Measurements from ENCODE around the gene ARHGAP6. TPM values are rescaled to one million over a fixed set of nuclear protein-coding genes. Genes with fewer than 3 reads are reported as not detected.

The ARHGAP6 gene
- total and polyA plus RNA-seq, 2 experiments from 2014 or later, result 0.26 to 0.59 TPM

DNA sequence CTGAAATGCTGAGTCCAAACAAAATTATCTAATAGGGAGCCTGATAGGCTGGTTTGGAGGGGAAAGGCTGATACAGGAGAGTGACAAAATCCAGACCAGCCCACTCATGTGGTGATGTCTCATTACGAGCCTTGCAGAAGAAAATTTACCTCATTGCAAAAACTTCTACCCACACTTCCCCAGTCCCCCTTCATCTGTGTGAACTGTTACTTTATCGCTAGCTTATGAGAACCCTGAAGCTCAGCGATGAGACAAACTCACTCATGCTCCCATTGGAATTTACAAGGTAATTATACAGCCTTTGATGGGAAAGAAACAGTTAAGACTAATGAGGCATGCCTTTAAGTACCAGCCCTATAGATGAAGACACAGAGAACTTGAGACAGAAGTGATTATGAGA lies 76.1 kb downstream of the ARHGAP6 start:
- no peaks in the 10 kb centered on the region for H3F3A ChIP-seq (replicated peaks; ENCODE audit: low read depth)
- H2AFZ ChIP-seq, result no peak overlapping the region
- no peaks in the 10 kb centered on the region for H3K9me2 ChIP-seq (ENCODE audit: insufficient read depth)
- H4K20me1 ChIP-seq (replicated peaks; ENCODE audit: insufficient read depth), result no peaks in the 10 kb centered on the region
- peaks cover 3% of the 10 kb centered on the region; the same call in 2 of the 3 replicates for H3K4me1 Mint-ChIP-seq
- H3K4me2 ChIP-seq, result no peak overlapping the region
- no peaks in the 10 kb centered on the region for H3K4me1 ChIP-seq (ENCODE audit: insufficient read depth)
- H3K27ac ChIP-seq (ENCODE audit: low read depth), result no peak overlapping the region
- ATAC-seq (no peak), DNase-seq (ENCODE audit: low spot score) (no peak)
- no peaks in the 10 kb centered on the region for H3K27me3 ChIP-seq (ENCODE audit: insufficient read depth)
- no peak overlapping the region for H3K4me3 Mint-ChIP-seq
- no peaks in the 10 kb centered on the region for H3K36me3 ChIP-seq (ENCODE audit: insufficient read depth)
- no peak overlapping the region for H3K27ac Mint-ChIP-seq
- H3K27me3 Mint-ChIP-seq (ENCODE audit: insufficient read depth, low read depth, poor library complexity), result no peaks in the 10 kb centered on the region
- no peaks in the 10 kb centered on the region for H3K79me2 ChIP-seq (replicated peaks; ENCODE audit: insufficient read depth)
- H3K36me3 Mint-ChIP-seq (ENCODE audit: low read depth), result no peaks in the 10 kb centered on the region
- TF ChIP-seq, protein P1, sequence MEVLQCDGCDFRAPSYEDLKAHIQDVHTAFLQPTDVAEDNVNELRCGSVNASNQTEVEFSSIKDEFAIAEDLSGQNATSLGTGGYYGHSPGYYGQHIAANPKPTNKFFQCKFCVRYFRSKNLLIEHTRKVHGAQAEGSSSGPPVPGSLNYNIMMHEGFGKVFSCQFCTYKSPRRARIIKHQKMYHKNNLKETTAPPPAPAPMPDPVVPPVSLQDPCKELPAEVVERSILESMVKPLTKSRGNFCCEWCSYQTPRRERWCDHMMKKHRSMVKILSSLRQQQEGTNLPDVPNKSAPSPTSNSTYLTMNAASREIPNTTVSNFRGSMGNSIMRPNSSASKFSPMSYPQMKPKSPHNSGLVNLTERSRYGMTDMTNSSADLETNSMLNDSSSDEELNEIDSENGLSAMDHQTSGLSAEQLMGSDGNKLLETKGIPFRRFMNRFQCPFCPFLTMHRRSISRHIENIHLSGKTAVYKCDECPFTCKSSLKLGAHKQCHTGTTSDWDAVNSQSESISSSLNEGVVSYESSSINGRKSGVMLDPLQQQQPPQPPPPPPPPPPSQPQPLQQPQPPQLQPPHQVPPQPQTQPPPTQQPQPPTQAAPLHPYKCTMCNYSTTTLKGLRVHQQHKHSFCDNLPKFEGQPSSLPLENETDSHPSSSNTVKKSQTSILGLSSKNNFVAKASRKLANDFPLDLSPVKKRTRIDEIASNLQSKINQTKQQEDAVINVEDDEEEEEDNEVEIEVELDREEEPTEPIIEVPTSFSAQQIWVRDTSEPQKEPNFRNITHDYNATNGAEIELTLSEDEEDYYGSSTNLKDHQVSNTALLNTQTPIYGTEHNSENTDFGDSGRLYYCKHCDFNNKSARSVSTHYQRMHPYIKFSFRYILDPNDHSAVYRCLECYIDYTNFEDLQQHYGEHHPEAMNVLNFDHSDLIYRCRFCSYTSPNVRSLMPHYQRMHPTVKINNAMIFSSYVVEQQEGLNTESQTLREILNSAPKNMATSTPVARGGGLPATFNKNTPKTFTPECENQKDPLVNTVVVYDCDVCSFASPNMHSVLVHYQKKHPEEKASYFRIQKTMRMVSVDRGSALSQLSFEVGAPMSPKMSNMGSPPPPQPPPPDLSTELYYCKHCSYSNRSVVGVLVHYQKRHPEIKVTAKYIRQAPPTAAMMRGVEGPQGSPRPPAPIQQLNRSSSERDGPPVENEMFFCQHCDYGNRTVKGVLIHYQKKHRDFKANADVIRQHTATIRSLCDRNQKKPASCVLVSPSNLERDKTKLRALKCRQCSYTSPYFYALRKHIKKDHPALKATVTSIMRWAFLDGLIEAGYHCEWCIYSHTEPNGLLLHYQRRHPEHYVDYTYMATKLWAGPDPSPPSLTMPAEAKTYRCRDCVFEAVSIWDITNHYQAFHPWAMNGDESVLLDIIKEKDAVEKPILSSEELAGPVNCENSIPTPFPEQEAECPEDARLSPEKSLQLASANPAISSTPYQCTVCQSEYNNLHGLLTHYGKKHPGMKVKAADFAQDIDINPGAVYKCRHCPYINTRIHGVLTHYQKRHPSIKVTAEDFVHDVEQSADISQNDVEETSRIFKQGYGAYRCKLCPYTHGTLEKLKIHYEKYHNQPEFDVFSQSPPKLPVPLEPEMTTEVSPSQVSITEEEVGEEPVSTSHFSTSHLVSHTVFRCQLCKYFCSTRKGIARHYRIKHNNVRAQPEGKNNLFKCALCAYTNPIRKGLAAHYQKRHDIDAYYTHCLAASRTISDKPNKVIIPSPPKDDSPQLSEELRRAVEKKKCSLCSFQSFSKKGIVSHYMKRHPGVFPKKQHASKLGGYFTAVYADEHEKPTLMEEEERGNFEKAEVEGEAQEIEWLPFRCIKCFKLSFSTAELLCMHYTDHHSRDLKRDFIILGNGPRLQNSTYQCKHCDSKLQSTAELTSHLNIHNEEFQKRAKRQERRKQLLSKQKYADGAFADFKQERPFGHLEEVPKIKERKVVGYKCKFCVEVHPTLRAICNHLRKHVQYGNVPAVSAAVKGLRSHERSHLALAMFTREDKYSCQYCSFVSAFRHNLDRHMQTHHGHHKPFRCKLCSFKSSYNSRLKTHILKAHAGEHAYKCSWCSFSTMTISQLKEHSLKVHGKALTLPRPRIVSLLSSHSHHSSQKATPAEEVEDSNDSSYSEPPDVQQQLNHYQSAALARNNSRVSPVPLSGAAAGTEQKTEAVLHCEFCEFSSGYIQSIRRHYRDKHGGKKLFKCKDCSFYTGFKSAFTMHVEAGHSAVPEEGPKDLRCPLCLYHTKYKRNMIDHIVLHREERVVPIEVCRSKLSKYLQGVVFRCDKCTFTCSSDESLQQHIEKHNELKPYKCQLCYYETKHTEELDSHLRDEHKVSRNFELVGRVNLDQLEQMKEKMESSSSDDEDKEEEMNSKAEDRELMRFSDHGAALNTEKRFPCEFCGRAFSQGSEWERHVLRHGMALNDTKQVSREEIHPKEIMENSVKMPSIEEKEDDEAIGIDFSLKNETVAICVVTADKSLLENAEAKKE (CRISPR knock-in tag; IDR thresholded peaks at IDR 0.05), result no peak
- TF ChIP-seq JUNB (IDR thresholded peaks at IDR 0.05; ENCODE audit: unreplicated experiment), result no peak
- no peak for TF ChIP-seq EZH2phosphoT487 (IDR thresholded peaks at IDR 0.05; ENCODE audit: unreplicated experiment)
- TF ChIP-seq ZNF331 (CRISPR knock-in tag; IDR thresholded peaks at IDR 0.05; ENCODE audit: low read depth), result no peak
- TF ChIP-seq CREB1 (CRISPR knock-in tag; IDR thresholded peaks at IDR 0.05; ENCODE audit: low read depth), result no peak
- no peak for TF ChIP-seq POLR2AphosphoS5 (IDR thresholded peaks at IDR 0.05; ENCODE audit: low read depth)
- no peak for TF ChIP-seq STAT1 (IDR thresholded peaks at IDR 0.05; ENCODE audit: unreplicated experiment)
- TF ChIP-seq ZNF114 (CRISPR knock-in tag; IDR thresholded peaks at IDR 0.05), result no peak
- TF ChIP-seq EZH2 (IDR thresholded peaks at IDR 0.05; ENCODE audit: low read depth, unreplicated experiment), result no peak
- TF ChIP-seq, protein P2, sequence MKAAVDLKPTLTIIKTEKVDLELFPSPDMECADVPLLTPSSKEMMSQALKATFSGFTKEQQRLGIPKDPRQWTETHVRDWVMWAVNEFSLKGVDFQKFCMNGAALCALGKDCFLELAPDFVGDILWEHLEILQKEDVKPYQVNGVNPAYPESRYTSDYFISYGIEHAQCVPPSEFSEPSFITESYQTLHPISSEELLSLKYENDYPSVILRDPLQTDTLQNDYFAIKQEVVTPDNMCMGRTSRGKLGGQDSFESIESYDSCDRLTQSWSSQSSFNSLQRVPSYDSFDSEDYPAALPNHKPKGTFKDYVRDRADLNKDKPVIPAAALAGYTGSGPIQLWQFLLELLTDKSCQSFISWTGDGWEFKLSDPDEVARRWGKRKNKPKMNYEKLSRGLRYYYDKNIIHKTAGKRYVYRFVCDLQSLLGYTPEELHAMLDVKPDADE (IDR thresholded peaks at IDR 0.05), result no peak
- no peak for TF ChIP-seq NANOG (IDR thresholded peaks at IDR 0.05; ENCODE audit: borderline replicate concordance)
- TF ChIP-seq, protein P3, sequence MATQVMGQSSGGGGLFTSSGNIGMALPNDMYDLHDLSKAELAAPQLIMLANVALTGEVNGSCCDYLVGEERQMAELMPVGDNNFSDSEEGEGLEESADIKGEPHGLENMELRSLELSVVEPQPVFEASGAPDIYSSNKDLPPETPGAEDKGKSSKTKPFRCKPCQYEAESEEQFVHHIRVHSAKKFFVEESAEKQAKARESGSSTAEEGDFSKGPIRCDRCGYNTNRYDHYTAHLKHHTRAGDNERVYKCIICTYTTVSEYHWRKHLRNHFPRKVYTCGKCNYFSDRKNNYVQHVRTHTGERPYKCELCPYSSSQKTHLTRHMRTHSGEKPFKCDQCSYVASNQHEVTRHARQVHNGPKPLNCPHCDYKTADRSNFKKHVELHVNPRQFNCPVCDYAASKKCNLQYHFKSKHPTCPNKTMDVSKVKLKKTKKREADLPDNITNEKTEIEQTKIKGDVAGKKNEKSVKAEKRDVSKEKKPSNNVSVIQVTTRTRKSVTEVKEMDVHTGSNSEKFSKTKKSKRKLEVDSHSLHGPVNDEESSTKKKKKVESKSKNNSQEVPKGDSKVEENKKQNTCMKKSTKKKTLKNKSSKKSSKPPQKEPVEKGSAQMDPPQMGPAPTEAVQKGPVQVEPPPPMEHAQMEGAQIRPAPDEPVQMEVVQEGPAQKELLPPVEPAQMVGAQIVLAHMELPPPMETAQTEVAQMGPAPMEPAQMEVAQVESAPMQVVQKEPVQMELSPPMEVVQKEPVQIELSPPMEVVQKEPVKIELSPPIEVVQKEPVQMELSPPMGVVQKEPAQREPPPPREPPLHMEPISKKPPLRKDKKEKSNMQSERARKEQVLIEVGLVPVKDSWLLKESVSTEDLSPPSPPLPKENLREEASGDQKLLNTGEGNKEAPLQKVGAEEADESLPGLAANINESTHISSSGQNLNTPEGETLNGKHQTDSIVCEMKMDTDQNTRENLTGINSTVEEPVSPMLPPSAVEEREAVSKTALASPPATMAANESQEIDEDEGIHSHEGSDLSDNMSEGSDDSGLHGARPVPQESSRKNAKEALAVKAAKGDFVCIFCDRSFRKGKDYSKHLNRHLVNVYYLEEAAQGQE (IDR thresholded peaks at IDR 0.05; ENCODE audit: unreplicated experiment), result no peak
- TF ChIP-seq, protein P4, sequence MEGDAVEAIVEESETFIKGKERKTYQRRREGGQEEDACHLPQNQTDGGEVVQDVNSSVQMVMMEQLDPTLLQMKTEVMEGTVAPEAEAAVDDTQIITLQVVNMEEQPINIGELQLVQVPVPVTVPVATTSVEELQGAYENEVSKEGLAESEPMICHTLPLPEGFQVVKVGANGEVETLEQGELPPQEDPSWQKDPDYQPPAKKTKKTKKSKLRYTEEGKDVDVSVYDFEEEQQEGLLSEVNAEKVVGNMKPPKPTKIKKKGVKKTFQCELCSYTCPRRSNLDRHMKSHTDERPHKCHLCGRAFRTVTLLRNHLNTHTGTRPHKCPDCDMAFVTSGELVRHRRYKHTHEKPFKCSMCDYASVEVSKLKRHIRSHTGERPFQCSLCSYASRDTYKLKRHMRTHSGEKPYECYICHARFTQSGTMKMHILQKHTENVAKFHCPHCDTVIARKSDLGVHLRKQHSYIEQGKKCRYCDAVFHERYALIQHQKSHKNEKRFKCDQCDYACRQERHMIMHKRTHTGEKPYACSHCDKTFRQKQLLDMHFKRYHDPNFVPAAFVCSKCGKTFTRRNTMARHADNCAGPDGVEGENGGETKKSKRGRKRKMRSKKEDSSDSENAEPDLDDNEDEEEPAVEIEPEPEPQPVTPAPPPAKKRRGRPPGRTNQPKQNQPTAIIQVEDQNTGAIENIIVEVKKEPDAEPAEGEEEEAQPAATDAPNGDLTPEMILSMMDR (conservative IDR thresholded peaks at IDR 0.05; ENCODE audit: low read depth in 2 of 2), result no peak
- H3K9me3 Mint-ChIP-seq, result no peaks in the 10 kb centered on the region; the same call in 2 of the 3 replicates
- no peak overlapping the region for H3K4me3 ChIP-seq
